HepG2 (cell line): ENCODE measurements around the gene CDK5R1. TPM values are rescaled to one million over a fixed set of nuclear protein-coding genes. Genes with fewer than 3 reads are reported as not detected.

Source experiments
- SRSF4 ChIP-seq: fragments of 200-400 bp; formaldehyde crosslinking; IDR thresholded peaks from one replicate; pipeline ENCODE4 v1.6.1; 2018; ENCODE audit warnings: mild to moderate bottlenecking, low read depth, low read length, moderate library complexity; ENCODE audit not compliant: poor library complexity, severe bottlenecking
- ZNF749 ChIP-seq: sonication (generic); formaldehyde crosslinking; IDR thresholded peaks from 2 replicates; pipeline ENCODE4 v1.8.0; 2022; ENCODE audit warnings: mild to moderate bottlenecking, missing genetic modification reagents, moderate library complexity, borderline replicate concordance
- ZNF773 ChIP-seq: sonication (generic); formaldehyde crosslinking; IDR thresholded peaks from 2 replicates; pipeline ENCODE4 v1.4.0; 2020; ENCODE audit warnings: missing genetic modification reagents, borderline replicate concordance
- polyA plus RNA-seq, 8 experiments: library from polyadenylated mRNA; depleted of rRNA in 3 of 8; stranded (reverse) in 7 of 8; unstranded in 1 of 8; fragments of >200 nt; fragmentation: Illumina TruSeq in 4 of 8; extraction: Trizol in 4 of 8; gene quantifications; 2 replicates each; pipeline versions ENCODE4 v1.2.1 to v1.2.3, GENCODE V29; 2011 to 2016; ENCODE audit warnings: low read depth in 4 of 8, missing spikeins in 1 of 8, mixed read lengths in 1 of 8; ENCODE audit not compliant: insufficient read depth in 1 of 8
- total RNA-seq, 5 experiments: library from RNA; depleted of rRNA; stranded (reverse); fragments of >200 nt; fragmentation: Illumina TruSeq; extraction: Trizol; gene quantifications; 2 replicates each; pipeline ENCODE4 v1.2.3, GENCODE V29; 2016; ENCODE audit warnings: low read depth in 1 of 5
- TF ChIP-seq, protein P1 (sequence below): sonication (generic); formaldehyde crosslinking; IDR thresholded peaks from 2 replicates; pipeline ENCODE4 v1.4.0; 2020; ENCODE audit warnings: missing genetic modification reagents
- TF ChIP-seq, protein P2 (sequence below): IDR thresholded peaks from 2 replicates; pipeline ENCODE4 v1.6.1; 2016; ENCODE audit warnings: missing compliant biosample characterization, missing genetic modification reagents, borderline replicate concordance
- TF ChIP-seq, protein P3 (sequence below): sonication (generic); formaldehyde crosslinking; IDR thresholded peaks from 2 replicates; pipeline ENCODE4 v1.5.0; 2020; ENCODE audit warnings: missing genetic modification reagents, mild to moderate bottlenecking, borderline replicate concordance

Gene CDK5R1
- total and polyA plus RNA-seq, 2 of the 13 experiments (the other 11 are each of a cell fraction or from before 2014, with no cell fraction given) = 1.1 to 3.9 TPM

DNA sequence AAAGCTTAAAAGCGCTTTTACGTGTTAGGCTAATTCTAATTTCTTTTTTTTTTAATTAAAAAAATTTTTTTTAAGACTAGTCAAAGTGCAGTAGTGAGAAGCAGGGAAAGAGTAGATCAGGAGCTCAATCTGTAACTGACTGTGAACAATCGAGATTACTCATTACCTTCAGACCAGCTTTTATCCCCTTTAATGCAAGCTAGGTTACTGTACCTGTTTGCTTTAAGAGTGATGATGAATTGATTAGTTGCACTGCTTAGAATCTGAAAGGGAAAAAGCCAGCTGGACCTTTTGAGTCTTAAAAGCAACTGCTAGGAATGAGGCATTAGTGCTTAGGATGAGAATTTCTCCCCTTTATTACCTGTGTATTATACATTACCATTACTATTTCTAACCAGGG lies 23.5 kb upstream of the CDK5R1 start (continued):
- TF ChIP-seq, protein P1, sequence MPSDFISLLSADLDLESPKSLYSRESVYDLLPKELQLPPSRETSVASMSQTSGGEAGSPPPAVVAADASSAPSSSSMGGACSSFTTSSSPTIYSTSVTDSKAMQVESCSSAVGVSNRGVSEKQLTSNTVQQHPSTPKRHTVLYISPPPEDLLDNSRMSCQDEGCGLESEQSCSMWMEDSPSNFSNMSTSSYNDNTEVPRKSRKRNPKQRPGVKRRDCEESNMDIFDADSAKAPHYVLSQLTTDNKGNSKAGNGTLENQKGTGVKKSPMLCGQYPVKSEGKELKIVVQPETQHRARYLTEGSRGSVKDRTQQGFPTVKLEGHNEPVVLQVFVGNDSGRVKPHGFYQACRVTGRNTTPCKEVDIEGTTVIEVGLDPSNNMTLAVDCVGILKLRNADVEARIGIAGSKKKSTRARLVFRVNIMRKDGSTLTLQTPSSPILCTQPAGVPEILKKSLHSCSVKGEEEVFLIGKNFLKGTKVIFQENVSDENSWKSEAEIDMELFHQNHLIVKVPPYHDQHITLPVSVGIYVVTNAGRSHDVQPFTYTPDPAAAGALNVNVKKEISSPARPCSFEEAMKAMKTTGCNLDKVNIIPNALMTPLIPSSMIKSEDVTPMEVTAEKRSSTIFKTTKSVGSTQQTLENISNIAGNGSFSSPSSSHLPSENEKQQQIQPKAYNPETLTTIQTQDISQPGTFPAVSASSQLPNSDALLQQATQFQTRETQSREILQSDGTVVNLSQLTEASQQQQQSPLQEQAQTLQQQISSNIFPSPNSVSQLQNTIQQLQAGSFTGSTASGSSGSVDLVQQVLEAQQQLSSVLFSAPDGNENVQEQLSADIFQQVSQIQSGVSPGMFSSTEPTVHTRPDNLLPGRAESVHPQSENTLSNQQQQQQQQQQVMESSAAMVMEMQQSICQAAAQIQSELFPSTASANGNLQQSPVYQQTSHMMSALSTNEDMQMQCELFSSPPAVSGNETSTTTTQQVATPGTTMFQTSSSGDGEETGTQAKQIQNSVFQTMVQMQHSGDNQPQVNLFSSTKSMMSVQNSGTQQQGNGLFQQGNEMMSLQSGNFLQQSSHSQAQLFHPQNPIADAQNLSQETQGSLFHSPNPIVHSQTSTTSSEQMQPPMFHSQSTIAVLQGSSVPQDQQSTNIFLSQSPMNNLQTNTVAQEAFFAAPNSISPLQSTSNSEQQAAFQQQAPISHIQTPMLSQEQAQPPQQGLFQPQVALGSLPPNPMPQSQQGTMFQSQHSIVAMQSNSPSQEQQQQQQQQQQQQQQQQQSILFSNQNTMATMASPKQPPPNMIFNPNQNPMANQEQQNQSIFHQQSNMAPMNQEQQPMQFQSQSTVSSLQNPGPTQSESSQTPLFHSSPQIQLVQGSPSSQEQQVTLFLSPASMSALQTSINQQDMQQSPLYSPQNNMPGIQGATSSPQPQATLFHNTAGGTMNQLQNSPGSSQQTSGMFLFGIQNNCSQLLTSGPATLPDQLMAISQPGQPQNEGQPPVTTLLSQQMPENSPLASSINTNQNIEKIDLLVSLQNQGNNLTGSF (CRISPR knock-in tag) = no peak
- TF ChIP-seq, protein P2, sequence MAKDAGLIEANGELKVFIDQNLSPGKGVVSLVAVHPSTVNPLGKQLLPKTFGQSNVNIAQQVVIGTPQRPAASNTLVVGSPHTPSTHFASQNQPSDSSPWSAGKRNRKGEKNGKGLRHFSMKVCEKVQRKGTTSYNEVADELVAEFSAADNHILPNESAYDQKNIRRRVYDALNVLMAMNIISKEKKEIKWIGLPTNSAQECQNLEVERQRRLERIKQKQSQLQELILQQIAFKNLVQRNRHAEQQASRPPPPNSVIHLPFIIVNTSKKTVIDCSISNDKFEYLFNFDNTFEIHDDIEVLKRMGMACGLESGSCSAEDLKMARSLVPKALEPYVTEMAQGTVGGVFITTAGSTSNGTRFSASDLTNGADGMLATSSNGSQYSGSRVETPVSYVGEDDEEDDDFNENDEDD (CRISPR knock-in tag) = no peak
- TF ChIP-seq ZNF749 (CRISPR knock-in tag) (no peak), ZNF773 (no peak), SRSF4 (no peak)
- TF ChIP-seq, protein P3, sequence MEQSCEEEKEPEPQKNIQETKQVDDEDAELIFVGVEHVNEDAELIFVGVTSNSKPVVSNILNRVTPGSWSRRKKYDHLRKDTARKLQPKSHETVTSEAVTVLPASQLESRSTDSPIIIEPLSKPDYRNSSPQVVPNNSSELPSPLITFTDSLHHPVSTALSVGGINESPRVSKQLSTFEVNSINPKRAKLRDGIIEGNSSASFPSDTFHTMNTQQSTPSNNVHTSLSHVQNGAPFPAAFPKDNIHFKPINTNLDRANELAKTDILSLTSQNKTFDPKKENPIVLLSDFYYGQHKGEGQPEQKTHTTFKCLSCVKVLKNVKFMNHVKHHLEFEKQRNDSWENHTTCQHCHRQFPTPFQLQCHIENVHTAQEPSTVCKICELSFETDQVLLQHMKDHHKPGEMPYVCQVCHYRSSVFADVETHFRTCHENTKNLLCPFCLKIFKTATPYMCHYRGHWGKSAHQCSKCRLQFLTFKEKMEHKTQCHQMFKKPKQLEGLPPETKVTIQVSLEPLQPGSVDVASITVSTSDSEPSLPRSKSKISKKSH (CRISPR knock-in tag) = no peak
